GM18519 (cell line): ENCODE data around the gene DENND2D.

Source experiments
- ATAC-seq: cut with Tn5 transposase; IDR thresholded peaks from one replicate; pipeline ENCODE4 v1.9.1; 2021; ENCODE audit warnings: mild to moderate bottlenecking, moderate library complexity; ENCODE audit not compliant: unreplicated experiment, low FRiP score

Gene DENND2D

DNA sequence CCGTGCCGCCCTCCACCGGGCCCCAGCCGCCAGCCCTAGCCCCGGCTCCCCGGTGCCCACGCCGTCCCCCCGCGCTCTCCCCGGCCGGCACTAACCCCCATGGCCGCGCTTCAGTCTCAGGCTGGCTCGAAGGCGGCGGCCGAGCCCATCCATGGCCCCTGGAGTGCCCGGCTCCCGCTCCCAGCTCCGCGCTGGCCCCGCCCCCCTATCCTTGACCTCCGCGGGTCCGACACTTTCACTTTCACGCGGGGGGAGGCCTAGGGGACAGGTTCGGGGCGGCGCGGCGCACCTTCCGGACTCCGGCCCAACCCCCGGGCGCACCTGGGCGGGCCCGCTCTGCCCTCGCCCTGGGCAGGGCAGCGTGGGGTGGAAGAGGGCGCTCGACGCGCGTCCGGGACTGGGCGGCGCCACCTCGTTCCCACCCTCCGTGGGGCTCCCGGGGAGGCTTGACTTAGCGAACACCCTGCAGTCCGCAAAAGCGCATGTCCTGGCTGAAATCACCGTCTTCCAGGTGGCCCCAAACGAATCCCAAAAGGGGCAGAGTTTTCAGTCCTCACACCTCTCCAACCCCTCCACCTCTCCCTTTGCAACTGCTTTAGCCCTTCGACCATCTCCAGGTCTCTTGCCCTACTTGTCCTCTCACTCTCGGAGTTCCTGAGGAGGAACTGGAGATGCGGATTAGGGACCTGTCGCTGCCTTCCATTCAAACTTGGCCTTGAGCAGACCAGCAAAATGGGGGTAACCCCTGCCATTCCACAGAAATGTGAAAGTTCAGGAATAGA is 3.9 kb upstream of the DENND2D start:
- peak; percentile 52 for ATAC-seq

DNA sequence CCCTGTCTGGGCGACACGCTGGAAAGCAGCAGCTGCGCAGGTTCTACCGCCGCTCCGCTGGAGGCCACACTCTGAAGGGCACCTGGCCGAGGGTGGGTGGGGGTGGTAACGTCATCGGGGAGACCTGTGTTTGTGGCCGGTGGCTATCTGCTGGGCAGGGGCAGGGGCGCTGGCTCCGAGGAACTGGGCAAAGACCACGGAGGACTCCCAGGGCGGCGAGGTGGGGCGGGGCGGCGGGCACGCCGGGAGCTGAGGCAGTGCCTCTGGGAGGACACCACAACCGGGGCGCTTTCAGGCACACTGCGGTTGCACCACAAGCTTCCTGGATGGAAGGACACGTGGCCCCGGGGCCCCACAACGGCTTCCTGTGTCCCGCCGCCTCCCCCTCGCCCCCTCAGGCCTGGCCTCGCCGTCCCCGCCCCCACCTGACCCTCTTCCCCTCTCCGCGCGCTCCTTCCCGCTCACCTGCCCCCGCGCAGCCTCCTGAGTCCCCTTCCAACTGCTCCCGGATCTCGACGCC is 3.3 kb upstream of the DENND2D start:
- ATAC-seq = peak; percentile 26

DNA sequence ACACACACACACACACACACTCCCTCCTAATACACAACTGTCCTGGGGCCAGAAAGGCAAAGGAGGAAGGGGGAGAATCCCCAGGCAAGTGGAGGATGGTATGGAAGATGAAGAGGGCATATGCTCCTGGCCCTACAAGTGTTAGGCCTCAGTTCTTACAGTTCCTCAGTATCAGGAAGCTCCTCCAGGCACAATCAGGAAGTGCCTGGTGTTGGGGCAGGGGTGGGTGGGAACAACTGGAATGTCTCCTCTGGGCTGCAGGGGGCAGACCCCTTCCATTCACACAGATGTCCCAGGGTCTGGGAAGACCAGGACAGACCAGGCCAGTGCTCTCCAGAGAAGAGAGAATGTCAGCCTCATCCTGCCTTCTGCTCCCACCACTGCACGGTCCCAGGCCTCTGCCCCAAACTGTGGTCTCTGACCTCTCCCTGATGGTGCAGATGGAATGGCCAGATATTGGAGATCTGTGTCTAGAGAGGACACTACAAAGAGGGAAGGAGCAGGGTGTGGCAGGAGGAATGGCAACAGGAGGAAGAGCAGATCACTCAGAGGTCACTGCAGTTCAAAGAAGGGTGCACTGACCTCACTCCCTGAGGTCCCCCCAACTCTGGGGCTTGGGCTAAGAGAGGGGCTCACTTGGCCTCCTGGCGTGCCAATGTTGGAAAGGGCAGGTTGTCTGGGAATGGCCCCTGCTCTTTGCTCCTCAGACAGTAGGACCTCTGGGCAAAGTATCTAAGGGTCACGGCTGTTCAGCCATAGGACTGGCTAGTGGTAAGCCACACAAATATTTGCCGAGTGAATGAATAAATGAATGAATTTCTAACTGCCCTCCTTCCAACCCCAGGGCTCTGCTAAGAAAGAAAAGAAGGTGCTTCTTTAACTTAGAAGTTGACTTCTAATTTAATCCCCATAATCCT is 2.5 kb upstream of the DENND2D start:
- ATAC-seq = no peak

DNA sequence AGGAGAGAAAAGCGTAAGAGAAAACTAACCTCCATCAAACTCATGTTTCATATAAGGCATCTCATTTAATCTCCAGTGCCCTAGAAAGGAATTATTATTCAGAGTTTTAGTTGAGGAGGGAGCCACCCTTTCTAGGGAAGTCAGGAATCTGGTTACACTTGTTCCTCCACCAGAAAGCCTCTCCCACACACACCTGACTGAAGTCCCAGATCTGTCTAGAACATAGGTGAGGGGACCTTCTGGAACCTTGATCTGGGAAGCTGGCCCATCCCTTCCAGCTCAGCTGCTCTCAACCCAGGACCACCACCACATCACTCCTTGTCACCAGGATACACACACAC is 1.9 kb upstream of the DENND2D start:
- no peak for ATAC-seq

DNA sequence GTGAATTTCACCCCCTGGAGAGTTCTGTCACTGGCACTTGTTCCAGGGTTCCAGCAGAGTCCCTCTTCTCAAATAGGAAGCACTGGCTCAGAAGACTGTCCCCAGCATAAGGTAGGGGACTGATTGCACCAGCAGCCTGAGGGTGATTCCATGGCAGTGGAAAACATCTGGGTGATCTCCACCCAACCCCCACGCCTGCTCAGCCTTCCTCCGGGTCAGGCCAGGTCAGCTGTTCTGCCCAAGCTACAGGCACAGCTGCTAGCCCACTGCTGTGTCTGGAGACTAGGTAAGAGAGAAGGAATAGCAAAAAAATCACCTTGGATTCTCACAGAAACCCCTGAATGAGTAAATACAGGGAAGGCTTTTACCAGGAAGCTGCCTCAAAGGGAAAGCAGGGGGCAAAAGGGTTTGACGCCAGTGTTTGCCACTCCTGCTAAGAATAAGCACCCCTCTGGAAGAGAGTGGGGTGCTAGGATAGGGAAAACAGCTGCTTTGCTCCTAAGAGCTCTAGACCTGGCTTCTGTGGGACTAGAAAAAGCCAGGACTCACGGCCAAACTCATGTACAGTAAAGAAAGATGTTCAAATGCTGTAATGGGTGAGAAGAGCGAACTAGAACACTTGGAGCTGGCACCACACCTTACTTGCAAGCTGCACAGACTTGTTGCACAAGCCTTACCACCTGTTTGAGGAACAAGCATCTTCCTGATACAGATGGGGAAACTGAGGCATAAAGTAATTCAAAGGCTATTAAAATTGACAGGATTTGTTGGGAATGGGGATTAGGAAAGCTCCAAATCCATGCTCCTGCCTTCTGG is 1.0 kb upstream of the DENND2D start:
- ATAC-seq = no peak

DNA sequence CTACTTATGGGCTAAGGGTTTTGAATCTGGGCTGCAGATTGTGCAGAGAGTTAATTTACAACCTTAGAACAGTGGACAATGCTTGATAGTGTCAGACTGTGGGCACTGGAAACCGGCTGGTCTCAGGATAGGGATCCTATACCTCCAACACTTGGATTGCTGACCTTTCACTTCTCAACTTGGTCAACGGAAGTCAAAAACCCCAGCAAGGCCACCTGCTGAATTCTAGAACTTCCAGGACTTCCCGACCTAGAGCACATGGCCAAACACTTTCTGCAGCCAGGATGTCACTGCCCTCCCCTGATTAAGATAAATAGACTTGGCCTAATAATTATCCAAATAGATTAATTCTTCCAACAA is 336 bp upstream of the DENND2D start:
- no peak for ATAC-seq

DNA sequence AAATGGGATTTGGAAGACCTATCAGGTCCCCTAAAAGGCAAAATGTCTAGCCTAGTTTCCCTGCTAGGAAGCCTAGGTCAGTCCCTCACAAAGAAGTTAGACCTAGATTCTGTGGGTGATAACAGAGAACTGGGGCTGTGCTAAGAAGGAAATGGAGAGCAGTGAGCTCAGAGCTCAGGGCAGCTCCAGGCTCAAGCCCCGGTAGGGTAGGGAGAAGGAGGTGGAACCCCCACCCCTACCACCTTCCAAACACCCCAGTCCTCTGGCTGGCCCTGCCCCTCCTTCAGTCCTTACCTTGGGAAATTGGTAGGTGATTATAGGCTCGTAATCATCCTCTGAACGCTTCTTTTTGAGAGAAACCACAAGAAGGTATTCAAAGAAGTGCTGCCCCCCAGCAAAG is 1.1 kb downstream of the DENND2D start:
- no peak for ATAC-seq

DNA sequence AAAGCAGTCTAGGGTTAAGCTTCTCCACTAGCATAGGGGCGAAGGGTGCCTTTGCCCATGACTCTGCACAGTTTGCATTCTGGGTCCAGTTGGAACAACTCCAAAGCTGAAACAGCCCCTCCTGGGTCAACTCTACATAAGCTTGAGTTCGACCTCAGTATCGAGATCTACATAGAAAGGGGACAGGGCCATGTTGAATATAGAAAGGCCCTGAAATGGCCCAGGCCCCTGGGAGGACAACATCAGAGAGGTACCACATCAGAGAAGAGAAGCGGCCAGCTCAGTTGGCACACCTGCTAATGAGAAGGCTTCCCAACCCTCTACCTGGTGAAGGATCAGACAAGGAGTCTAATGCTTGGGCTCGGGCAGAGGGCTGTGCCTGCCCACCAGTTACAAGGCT is 1.6 kb downstream of the DENND2D start:
- no peak for ATAC-seq

DNA sequence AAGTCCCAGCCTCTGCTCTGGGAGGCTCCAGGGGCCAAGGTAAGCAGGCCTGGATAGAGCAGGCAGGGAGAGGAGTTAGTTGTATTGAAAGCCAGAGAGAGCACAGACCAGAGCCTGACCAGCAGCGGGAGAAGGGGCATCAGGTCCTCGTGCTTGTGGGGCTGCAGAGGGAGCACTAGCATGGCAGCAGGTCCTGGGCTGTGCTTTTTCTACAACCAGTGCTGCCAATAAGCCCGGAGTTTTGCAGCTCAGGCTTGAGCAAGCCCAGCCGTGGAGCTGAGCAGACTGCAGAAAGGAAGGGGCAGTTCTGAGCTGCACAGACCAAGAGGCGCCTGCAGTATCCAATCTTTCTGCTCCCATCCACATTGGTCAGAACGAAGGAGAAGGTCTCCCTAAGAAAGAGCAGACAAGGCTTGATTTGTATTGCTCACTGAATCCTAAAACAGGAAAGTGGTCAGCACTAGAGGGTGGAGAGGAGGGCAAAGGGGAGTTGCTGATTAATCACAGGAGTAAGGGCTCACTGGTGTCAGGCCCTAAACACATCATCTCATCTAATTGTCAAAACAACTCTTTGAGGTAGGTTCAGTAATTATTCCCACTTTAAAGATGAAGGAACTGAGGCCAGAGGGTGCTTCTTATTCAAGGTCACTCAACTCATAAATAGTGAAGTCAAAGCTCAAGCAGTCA is 2.7 kb downstream of the DENND2D start:
- ATAC-seq = no peak

DNA sequence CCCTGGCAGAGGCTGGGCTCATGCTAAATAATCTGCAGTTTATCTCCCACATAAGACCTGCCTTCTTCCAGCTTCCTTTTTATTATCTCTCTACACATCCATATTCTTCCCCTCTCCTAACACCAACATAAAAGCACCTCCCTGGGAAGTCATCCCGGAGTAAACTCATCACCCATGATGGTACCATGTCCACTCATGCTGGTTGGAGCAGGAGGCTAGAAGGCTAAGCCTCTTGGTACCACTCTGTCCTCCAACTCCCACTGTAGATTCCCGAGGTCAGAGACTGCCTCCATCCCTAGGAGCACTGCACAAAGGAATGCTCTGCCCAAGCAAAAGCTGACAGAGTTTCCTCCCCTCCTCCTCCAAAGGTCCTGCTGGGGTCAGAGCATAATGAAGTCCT is 4.2 kb downstream of the DENND2D start:
- no peak for ATAC-seq

DNA sequence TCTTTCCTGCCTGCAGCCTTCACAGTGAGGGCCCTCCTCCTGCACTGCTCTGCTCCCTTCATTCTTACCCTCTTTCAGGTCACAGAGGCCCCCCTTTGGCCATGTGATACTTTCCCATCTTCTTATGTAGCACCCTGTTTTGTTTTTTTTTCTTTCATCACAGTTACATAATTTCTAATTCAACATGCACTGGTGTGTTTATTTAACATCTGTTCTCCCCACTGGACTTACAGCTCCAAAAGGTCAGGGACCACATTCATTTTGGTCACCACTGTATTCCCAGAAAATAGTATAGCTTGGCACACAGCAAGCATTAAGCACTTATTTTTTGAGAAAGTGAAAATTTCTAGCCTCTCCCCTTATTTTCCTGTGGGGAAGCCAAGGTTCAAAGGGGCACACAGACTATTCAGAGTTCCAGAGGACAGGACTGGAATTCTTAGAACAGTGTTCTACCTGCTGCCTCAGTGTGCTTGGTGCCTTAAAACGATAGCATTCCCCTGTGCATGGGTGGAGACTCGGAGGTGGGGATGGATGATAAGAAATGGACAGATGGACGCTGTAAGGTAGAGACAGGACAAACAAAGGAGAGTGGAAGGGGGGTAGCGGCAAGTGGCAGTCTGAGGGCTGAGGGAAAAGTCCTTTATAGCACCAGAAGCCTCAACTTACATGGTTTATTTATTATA is 5.3 kb downstream of the DENND2D start:
- ATAC-seq = no peak

DNA sequence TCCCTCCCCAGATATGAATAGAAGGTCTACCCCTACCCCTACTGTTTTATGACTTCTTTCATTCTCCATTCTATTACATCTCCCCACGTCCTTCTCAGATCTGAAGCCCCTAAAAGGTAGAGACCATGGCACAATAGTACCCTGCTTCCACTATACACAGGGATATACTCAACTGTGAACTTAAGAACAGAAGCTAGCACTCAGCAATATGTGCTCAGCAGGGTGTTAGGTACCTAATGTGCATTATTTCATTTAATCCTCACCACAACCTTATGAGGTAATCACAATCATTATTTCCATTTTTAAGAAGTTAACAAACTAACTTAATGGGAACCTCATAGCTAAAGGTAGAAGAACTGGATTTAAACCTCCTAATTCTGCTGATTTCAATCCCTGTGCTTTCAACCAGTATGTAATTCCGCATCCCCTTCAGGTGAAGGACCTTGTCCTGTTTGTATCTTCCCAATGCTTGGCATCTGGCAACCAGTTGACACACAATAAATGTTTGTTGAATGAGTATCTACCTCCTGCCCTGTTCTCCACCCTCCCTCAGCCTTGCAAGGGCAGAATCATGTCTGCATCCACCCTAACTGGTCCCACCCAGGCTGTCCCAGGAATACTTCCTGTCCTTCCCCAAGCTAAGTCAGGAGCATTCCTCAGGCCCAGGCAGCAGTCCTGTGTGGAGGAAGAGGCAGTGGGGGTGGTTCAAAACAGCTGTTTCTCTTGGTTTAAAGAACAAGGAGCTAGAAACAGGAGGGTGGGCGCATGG is 6.5 kb downstream of the DENND2D start:
- ATAC-seq = no peak

DNA sequence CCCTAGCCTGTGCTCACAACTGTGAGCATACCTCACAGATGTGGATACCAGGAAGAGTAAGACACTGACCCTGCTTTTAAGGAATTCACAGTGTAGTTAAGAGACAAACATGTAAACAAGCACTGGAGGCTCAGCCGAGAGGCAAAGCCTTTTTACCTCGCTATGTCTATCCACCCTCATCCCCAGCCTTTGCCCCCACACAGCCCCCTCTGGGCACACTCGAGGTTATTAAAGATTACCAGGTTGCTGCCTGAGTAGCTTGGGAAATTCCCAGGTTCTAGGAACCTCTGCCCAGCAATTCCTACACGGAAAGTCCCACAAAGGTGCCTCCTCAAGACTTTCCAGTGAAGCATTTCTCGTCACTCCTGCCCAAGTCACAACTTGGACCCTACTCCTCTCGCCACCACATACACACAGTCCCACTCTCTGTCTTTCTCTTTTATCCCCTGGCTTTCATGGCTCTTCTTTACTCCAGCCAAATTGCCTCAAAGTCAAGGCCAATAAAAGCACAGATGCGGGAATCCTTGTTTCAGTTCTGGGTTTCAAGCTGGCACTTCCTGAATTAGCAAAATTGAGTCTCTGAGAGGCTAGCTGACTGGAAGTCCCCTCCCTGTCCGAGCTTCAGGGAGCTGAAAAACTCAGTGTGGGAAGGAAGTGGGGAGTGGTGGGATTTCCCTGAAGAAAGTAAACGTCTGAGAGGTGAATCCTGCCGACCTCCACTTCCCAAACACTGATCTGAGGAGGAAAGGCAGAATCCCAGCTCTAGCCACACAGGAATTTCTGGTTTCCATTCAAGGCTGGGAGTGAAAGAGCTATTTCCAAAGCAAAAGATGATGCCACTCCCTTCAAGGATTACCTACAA is 7.6 kb downstream of the DENND2D start:
- ATAC-seq = no peak

DNA sequence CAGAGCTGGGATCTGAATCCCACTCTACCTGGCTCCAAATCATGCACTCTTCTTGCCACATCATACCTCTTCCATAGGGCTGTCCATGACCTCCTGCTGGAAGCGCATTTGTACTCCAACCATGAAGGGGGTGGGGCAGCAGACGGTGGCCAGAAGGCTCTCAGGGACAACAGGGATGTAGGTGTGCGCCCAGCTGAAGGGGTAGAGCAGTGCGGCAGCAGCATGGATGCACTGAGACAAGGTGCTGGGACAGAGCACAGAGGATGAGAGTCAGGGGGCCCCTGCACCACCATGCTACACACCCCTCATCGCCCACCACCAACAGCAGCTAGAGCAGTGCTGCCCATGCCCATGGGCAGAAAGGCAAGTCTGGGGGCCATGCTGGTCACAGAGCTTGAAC is 8.4 kb downstream of the DENND2D start:
- no peak for ATAC-seq

DNA sequence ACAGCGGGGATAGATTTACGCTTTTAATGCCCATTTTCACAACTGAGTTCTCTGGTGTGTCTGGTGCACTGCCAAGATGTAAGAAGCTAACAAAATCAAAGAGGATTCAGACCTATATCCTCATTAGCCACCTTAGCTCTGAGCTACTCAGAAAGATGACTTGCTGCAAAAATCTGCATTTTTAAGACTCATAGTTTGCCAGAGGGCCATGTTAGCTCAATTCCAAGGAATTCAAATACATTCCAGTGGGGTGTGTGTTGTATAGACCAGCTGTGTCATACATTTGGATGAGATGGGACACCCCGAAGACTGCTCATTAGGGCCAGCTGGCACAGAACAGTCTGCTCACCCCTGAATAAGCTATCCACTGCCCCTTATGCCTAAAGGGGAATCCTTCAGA is 8.9 kb downstream of the DENND2D start:
- no peak for ATAC-seq

DNA sequence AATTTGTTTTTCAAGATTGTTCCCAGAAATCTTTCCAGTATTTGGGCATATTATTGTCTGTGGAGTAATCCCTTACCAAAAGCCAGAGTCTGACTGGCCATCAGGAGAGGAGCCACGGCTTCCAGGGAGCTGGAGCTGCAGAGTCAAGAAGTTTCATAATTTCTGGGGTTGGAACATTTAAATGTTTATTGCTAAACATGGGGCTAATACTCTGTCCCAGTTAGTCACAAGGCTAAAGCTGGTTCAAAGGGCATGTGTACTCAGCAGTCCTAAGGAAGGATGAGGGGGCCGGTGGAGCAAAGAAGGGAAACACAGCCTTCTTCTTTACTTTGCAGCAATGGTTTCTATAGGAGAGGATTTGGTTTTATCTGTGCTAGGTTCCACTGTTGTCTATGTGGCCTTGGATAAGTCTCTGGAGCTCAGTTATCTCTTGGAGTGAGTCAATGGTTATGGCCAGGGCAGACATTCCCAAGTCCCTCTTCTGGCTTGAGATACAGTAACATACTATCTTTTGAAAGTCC is 9.5 kb downstream of the DENND2D start:
- no peak for ATAC-seq

DNA sequence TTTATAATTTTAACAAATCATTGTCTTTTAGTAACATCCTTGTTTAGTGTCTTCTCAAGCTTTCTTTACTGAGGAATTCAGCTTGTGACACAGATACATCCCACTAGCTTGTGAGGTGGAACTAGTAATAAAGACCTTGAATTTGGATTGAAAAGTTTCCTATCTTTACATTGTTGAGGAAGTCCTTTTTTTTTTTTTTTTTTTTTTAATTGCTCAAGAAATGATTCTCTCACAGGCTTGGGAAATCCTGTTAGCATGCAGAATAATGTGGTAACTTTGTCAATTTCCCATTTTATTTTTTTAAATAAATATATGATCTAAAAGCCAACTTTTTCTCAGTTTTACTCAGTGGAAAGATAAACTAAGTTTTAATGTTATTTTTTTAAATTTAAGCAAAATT is 15.8 kb downstream of the DENND2D start:
- ATAC-seq = no peak
